CD4-positive, alpha-beta memory T cell (primary cell): ENCODE measurements around the gene MOV10. TPM values are rescaled to one million over a fixed set of nuclear protein-coding genes. Genes with fewer than 3 reads are reported as not detected.

ENCODE experiments used
- CTCF ChIA-PET: fragments of 350-600 bp; sonication (Branson Sonifier 250); formaldehyde crosslinking; loops from one replicate; lab custom pipeline; 2021; ENCODE audit warnings: inconsistent platforms; ENCODE audit not compliant: partially characterized antibody; lab: Charles Lee
- POLR2A ChIA-PET: fragments of 350-600 bp; sonication (Branson Sonifier 250); formaldehyde crosslinking; loops from one replicate; lab custom pipeline; 2021; ENCODE audit not compliant: partially characterized antibody; lab: Charles Lee
- DNase-seq, 5 donors: peaks; one replicate each; pipeline versions ENCODE4 v3.0.0 to v3.0.0-alpha.2; 2020 to 2022; ENCODE audit warnings: mixed read lengths in 1 of 5
- H3K27ac ChIP-seq: one replicate; pipeline ENCODE4 v1.7.0; 2013; ENCODE audit warnings: low read depth, low read length
- H3K27me3 ChIP-seq: 2 replicates; pipeline ENCODE4 v1.7.0; 2013; ENCODE audit warnings: mild to moderate bottlenecking, low read length, moderate library complexity; ENCODE audit not compliant: insufficient read depth
- H3K36me3 ChIP-seq: 2 replicates; pipeline ENCODE4 v1.7.0; 2013; ENCODE audit warnings: mild to moderate bottlenecking, low read length, moderate library complexity; ENCODE audit not compliant: insufficient read depth
- H3K4me1 ChIP-seq: 2 replicates; pipeline ENCODE4 v1.7.0; 2013; ENCODE audit warnings: mild to moderate bottlenecking, low read length, moderate library complexity; ENCODE audit not compliant: insufficient read depth
- H3K4me3 ChIP-seq, 2 donors: one replicate each; pipeline ENCODE4 v1.7.0; 2013; ENCODE audit warnings: low read length in 2 of 2, mild to moderate bottlenecking in 1 of 2
- H3K9me3 ChIP-seq, 2 donors: one replicate each; pipeline ENCODE4 v1.7.0; 2013; ENCODE audit warnings: low read length in 2 of 2, control low read depth in 1 of 2; ENCODE audit not compliant: control insufficient read depth in 1 of 2
- H3K27ac Mint-ChIP-seq, 7 donors: one replicate each; pipeline ENCODE4 v1.8.0; 2020 to 2021; ENCODE audit warnings: mixed read lengths in 7 of 7, mild to moderate bottlenecking in 6 of 7, inconsistent platforms in 3 of 7, moderate library complexity in 3 of 7
- H3K27me3 Mint-ChIP-seq, 2 donors: one replicate each; pipeline ENCODE4 v1.8.0; 2020 to 2021; ENCODE audit warnings: mixed read lengths in 2 of 2
- H3K36me3 Mint-ChIP-seq, 2 donors: one replicate each; pipeline ENCODE4 v1.8.0; 2020 to 2021; ENCODE audit warnings: mixed read lengths in 2 of 2, inconsistent platforms in 1 of 2, mild to moderate bottlenecking in 1 of 2
- H3K4me1 Mint-ChIP-seq, 4 donors: one replicate each; pipeline ENCODE4 v1.8.0; 2020 to 2021; ENCODE audit warnings: mixed read lengths in 4 of 4, mild to moderate bottlenecking in 1 of 4
- H3K4me3 Mint-ChIP-seq, 8 donors: one replicate each; pipeline ENCODE4 v1.8.0; 2020 to 2021; ENCODE audit warnings: mixed read lengths in 8 of 8, mild to moderate bottlenecking in 7 of 8, moderate library complexity in 6 of 8, inconsistent platforms in 3 of 8
- H3K9me3 Mint-ChIP-seq, 8 donors: one replicate each; pipeline ENCODE4 v1.8.0; 2020 to 2021; ENCODE audit warnings: mixed read lengths in 8 of 8, mild to moderate bottlenecking in 5 of 8, inconsistent platforms in 3 of 8, moderate library complexity in 1 of 8
- intact Hi-C: fragments of 100-400 bp; cut with micrococcal nuclease; formaldehyde crosslinking; loops from one replicate; pipeline ENCODE4 v1.15.1; 2023
- polyA plus RNA-seq, 2 donors: library from polyadenylated mRNA; unstranded; fragments of 300-500 nt; fragmentation: Illumina TruSeq; gene quantifications; one replicate each; pipeline ENCODE4 v1.2.3, GENCODE V29; 2021
- total RNA-seq, 2 experiments: library from RNA; stranded (reverse); gene quantifications; one replicate each; pipeline ENCODE4 v1.2.3, GENCODE V29; 2021

MOV10 gene
- total and polyA plus RNA-seq, 4 experiments from 2014 or later: 21.8 to 96.1 (median 67.1) TPM

DNA sequence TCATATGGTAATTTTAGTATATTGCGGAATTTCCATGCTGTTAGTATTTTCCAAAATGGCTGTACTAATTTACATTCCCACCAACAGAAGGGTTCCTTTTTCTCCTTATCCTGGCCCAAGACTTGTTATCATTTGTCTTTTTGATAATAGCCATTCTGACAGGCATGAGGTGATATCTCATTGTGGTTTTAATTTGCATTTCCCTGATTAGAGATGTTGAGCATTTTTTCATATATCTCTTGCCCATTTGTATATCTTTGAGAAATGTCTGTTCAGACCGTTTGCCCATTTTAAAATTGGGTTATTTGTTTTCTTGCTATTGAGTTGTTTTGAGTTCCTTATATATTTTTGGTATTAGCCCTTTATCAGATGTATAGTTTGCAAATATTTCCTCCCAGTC lies 40.8 kb upstream of the MOV10 start:
- Histone ChIP-seq H3K9me3 (no peaks in the 10 kb centered on the region), H3K27me3 (no peaks in the 10 kb centered on the region), H3K27ac (no peak overlapping the region), H3K4me1 (peaks cover 91% of the 10 kb centered on the region), H3K4me3 (no peak overlapping the region), H3K36me3 (peaks cover 9% of the 10 kb centered on the region)
- ChIA-PET CTCF (no interaction called here), POLR2A (interaction anchor here (1.4 to 3.9 kb wide), 2 partner anchors 15 to 41 kb away, joined by 3 to 29 read pairs; partner anchors contain the start of genes CAPZA1, MOV10 and ST7L)
- Mint-ChIP-seq H3K4me1 (peaks cover 60 to 94% (median 76%) of the 10 kb centered on the region in 4 donors), H3K27ac (peak overlapping the region; percentile 48 to 92 (median 77)), H3K9me3 (no peaks in the 10 kb centered on the region), H3K36me3 (peaks cover 27 to 42% of the 10 kb centered on the region in 2 donors), H3K4me3 (peak overlapping the region in 7 of 8 donors; percentile 2 to 63 (median 45)), H3K27me3 (no peaks in the 10 kb centered on the region)
- intact Hi-C loops: loop anchor here (2.0 kb wide), 1 partner anchor 15 kb away; no protein-coding TSS in a partner anchor
- DNase-seq: no peak

DNA sequence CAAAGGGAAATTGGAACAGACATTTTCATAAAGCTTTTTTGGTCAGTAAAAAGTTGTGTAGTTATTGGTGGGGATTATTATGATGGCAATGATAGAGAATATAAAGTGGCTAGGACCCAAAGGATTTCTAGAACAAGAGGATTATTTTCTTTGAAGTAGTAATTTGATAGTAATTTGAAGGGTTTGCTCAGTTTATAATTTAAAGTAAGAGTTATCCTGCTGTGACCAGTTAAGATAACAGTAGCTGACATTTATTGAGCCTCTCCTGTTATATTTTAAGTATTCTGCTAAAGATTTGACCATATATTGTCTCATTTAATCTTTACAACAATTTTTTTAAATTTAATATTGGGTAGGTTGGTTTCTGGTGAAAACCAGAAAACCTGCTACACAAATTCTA lies 40.1 kb upstream of the MOV10 start:
- peaks cover 87% of the 10 kb centered on the region for H3K4me1 ChIP-seq
- H3K4me3 ChIP-seq: no peak overlapping the region
- H3K27ac ChIP-seq: no peak overlapping the region
- no peaks in the 10 kb centered on the region for H3K9me3 Mint-ChIP-seq
- peak overlapping the region; percentile 26 to 92 (median 77) for H3K27ac Mint-ChIP-seq
- ChIA-PET CTCF (no interaction called here), POLR2A (interaction anchor here (1.6 to 3.9 kb wide), 2 partner anchors 16 to 81 kb away, joined by 4 to 29 read pairs; partner anchors contain the start of genes CAPZA1, PPM1J and ST7L)
- DNase-seq: no peak
- peaks cover 54 to 93% (median 72%) of the 10 kb centered on the region in 4 donors for H3K4me1 Mint-ChIP-seq
- H3K4me3 Mint-ChIP-seq: peak overlapping the region in 6 of 8 donors; percentile 11 to 63 (median 36)
- no peaks in the 10 kb centered on the region for H3K27me3 Mint-ChIP-seq
- H3K9me3 ChIP-seq: no peaks in the 10 kb centered on the region
- intact Hi-C loops: loop anchor here (2.0 kb wide), 1 partner anchor 14 kb away; no protein-coding TSS in a partner anchor
- peaks cover 22 to 41% of the 10 kb centered on the region in 2 donors for H3K36me3 Mint-ChIP-seq
- peaks cover 9% of the 10 kb centered on the region for H3K36me3 ChIP-seq
- no peaks in the 10 kb centered on the region for H3K27me3 ChIP-seq

DNA sequence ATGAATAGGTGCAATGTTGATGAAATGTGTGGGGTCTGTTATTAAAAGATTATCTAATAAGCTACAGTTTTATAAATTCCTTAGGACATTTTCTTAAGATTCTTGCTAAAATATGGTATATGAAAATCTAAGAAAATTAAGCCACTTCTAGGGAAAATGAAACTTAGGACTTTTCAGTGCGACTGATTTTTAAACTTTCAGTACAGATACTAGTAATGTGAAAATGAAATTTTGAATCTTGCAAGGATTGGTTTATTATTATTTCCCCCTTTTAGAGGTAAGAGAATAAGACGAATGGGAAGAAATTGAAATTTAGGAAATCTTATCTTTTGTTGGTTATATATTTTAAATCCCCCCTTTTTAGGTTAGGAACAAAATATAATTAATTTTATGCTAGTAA lies 38.4 kb upstream of the MOV10 start:
- H3K4me3 Mint-ChIP-seq: peak overlapping the region; percentile 4 to 80 (median 66)
- intact Hi-C loops: no loop called here
- no peak for DNase-seq
- Histone ChIP-seq H3K36me3 (peaks cover 4% of the 10 kb centered on the region), H3K9me3 (no peaks in the 10 kb centered on the region), H3K4me3 (no peak overlapping the region), H3K27ac (peak overlapping the region; percentile 34), H3K27me3 (no peaks in the 10 kb centered on the region), H3K4me1 (peaks cover 75% of the 10 kb centered on the region)
- peak overlapping the region; percentile 79 to 87 (median 84) for H3K27ac Mint-ChIP-seq
- CTCF ChIA-PET: interaction anchor here (1.0 to 1.1 kb wide), 2 partner anchors 21 to 134 kb away, joined by 3 to 4 read pairs; no protein-coding TSS in a partner anchor
- peaks cover 10 to 31% of the 10 kb centered on the region in 2 donors for H3K36me3 Mint-ChIP-seq
- H3K9me3 Mint-ChIP-seq: no peaks in the 10 kb centered on the region
- H3K4me1 Mint-ChIP-seq: peaks cover 44 to 81% (median 60%) of the 10 kb centered on the region in 4 donors
- H3K27me3 Mint-ChIP-seq: no peaks in the 10 kb centered on the region
- POLR2A ChIA-PET: interaction anchor here (0.7 to 3.9 kb wide), 6 partner anchors 12 to 128 kb away, joined by 3 to 29 read pairs (median 4); partner anchors contain the start of genes CAPZA1, MOV10, PPM1J and ST7L

DNA sequence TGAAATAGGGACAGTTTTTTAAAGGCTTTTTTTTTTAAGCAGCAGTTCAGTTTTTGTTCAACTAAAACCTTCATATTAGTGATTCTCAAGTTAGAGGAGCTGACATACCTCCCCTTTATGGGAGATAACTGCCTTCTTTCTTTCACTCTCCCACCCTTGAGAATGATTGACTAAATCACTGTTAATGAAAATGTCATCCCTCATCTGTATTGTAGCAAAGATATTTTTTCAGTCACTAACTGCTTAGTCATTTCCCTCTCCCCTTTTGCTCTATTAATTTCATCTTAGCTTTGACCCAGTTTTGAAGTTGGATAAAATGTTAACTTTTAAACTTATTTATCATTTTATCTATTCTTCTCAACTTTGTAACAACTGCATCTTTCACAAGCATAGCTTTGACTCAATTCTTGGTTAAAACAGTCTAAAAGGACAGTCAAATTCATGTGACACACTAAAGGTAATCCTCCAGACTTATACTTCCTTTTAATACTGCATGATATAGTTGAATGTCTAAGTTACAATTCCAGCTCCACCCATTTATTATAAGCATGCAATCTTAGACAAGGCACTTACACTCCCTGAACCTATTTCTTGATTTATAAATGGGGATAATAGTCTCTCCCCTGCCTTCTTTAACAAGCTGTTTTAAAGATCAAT lies 37.7 kb upstream of the MOV10 start:
- no peak for DNase-seq
- Histone ChIP-seq H3K27ac (peak overlapping the region; percentile 11), H3K27me3 (no peaks in the 10 kb centered on the region), H3K4me1 (peaks cover 68% of the 10 kb centered on the region), H3K4me3 (no peak overlapping the region), H3K9me3 (no peaks in the 10 kb centered on the region), H3K36me3 (no peaks in the 10 kb centered on the region)
- intact Hi-C loops: no loop called here
- POLR2A ChIA-PET: interaction anchor here (0.7 to 3.9 kb wide), 8 partner anchors 12 to 128 kb away, joined by 3 to 29 read pairs (median 3); partner anchors contain the start of genes CAPZA1, MOV10, PPM1J and ST7L
- CTCF ChIA-PET: interaction anchor here (1.4 kb wide), 1 partner anchor 80 kb away, joined by 3 read pairs; no protein-coding TSS in a partner anchor
- Mint-ChIP-seq H3K27ac (peak overlapping the region; percentile 36 to 84 (median 78)), H3K4me3 (peak overlapping the region in 7 of 8 donors; percentile 10 to 65 (median 52)), H3K9me3 (no peaks in the 10 kb centered on the region), H3K36me3 (peaks cover 4 to 25% of the 10 kb centered on the region in 2 donors), H3K27me3 (no peaks in the 10 kb centered on the region), H3K4me1 (peaks cover 41 to 75% (median 54%) of the 10 kb centered on the region in 4 donors)

DNA sequence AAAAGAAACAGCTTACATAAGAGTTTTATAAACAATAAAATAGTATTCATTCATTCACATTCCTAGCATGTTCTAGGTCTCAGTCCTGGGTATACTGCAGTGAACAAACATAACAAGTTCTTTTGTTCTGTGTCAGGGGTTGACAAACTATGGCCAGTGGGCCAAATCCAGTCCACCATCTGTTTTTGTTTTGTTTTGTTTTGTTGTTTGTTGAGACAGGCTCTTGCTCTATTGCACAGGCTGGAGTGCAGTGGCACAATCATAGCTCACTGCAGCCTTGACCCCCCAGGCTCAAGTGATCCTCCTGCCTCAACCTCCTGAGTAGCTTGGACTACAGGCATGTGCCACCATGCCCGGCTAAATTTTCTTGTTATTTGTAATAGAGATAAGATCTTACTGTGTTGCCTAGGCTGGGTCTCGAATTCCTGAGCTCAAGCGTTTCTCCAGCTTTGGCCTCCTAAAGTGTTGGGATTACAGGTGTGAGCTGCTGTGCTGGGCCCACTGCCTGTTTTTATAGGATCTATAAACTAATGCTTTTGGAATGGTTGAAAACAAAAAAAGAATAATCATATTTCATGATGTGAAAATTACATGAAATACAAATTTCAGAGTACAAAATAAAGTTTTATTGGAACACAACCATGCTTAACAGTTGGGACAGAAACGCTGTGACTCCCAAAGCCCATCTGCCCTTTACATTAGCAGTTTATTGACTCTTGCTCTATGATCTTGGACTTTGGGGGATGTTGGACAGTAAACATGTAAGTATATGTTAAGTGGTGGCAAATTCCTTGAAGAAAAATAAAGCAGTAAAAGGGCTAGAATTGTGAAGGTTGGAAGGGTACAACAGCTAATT lies 37.0 kb upstream of the MOV10 start:
- Histone ChIP-seq H3K27ac (peak overlapping the region; percentile 11), H3K36me3 (no peaks in the 10 kb centered on the region), H3K4me1 (peaks cover 66% of the 10 kb centered on the region), H3K4me3 (no peak overlapping the region), H3K9me3 (no peaks in the 10 kb centered on the region), H3K27me3 (no peaks in the 10 kb centered on the region)
- DNase-seq: no peak
- H3K9me3 Mint-ChIP-seq: no peaks in the 10 kb centered on the region
- H3K27me3 Mint-ChIP-seq: no peaks in the 10 kb centered on the region
- CTCF ChIA-PET: interaction anchor here (1.4 kb wide), 1 partner anchor 79 kb away, joined by 3 read pairs; no protein-coding TSS in a partner anchor
- intact Hi-C loops: no loop called here
- H3K4me3 Mint-ChIP-seq: peak overlapping the region in 4 of 8 donors; percentile 23 to 66 (median 54)
- peak overlapping the region; percentile 36 to 91 (median 80) for H3K27ac Mint-ChIP-seq
- peaks cover 4 to 22% of the 10 kb centered on the region in 2 donors for H3K36me3 Mint-ChIP-seq
- H3K4me1 Mint-ChIP-seq: peaks cover 40 to 75% (median 54%) of the 10 kb centered on the region in 4 donors
- POLR2A ChIA-PET: interaction anchor here (0.7 to 3.9 kb wide), 7 partner anchors 13 to 78 kb away, joined by 3 to 29 read pairs (median 4); partner anchors contain the start of genes CAPZA1, MOV10, PPM1J and ST7L

DNA sequence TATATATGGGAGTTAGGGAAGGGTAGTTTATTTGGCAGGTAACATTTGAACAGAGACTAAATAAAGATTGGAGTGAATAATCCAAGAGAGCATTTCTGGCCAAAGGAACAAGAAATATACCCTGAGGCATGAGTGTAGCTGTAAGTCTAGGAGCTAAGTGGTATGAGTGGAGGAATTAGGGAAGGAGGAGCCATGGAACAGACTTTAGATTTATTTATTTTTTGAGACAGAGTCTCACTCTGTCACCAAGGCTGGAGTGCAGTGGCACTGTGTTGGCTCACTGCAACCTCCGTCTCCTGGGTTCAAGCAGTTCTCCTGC lies 36.4 kb upstream of the MOV10 start:
- CTCF ChIA-PET: interaction anchor here (1.4 kb wide), 1 partner anchor 79 kb away, joined by 3 read pairs; no protein-coding TSS in a partner anchor
- Histone ChIP-seq H3K27ac (no peak overlapping the region), H3K4me1 (peaks cover 66% of the 10 kb centered on the region), H3K4me3 (no peak overlapping the region), H3K27me3 (no peaks in the 10 kb centered on the region), H3K36me3 (no peaks in the 10 kb centered on the region), H3K9me3 (no peaks in the 10 kb centered on the region)
- Mint-ChIP-seq H3K27me3 (no peaks in the 10 kb centered on the region), H3K27ac (peak overlapping the region; percentile 4 to 91 (median 78)), H3K4me1 (peaks cover 40 to 75% (median 52%) of the 10 kb centered on the region in 4 donors), H3K4me3 (peak overlapping the region in 3 of 8 donors; percentile 23 to 66 (median 52)), H3K36me3 (peaks cover 4 to 26% of the 10 kb centered on the region in 2 donors), H3K9me3 (no peaks in the 10 kb centered on the region)
- DNase-seq: no peak
- POLR2A ChIA-PET: interaction anchor here (1.0 to 2.0 kb wide), 4 partner anchors 12 to 37 kb away, joined by 3 to 6 read pairs (median 4); partner anchors contain the start of genes CAPZA1, MOV10 and ST7L
- intact Hi-C loops: no loop called here
